Measurements from ENCODE around the gene TGM1.

DNA sequence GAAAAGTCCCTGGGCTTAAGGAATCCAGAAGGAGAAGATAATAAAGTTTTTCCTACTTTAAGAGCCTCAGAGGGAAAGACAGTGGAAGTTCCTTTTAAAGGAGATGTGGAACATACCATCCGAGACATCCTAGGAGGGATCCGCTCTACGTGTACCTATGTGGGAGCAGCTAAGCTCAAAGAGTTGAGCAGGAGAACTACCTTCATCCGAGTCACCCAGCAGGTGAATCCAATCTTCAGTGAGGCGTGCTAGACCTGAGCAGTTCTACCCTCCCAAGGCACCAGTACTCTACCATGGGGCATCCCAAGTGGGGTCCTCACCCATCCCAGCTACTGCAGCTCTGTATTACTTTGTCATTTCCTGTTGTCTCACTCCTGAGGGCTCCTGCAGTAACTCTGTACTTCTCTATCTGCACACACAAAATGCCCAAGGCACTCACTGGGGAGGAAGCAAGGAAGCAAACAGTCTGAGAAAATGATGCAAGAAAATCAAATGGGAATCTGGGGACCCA lies 24.4 kb downstream of the TGM1 start:
- TF ChIP-seq, protein P1, sequence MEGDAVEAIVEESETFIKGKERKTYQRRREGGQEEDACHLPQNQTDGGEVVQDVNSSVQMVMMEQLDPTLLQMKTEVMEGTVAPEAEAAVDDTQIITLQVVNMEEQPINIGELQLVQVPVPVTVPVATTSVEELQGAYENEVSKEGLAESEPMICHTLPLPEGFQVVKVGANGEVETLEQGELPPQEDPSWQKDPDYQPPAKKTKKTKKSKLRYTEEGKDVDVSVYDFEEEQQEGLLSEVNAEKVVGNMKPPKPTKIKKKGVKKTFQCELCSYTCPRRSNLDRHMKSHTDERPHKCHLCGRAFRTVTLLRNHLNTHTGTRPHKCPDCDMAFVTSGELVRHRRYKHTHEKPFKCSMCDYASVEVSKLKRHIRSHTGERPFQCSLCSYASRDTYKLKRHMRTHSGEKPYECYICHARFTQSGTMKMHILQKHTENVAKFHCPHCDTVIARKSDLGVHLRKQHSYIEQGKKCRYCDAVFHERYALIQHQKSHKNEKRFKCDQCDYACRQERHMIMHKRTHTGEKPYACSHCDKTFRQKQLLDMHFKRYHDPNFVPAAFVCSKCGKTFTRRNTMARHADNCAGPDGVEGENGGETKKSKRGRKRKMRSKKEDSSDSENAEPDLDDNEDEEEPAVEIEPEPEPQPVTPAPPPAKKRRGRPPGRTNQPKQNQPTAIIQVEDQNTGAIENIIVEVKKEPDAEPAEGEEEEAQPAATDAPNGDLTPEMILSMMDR (IDR thresholded peaks at IDR 0.05) = no peak
- TF ChIP-seq EZH2 (IDR thresholded peaks at IDR 0.05; ENCODE audit: borderline replicate concordance, insufficient read depth, low read depth, low read length, poor library complexity, severe bottlenecking) = no peak

Data from B cell (primary cell).